ENCODE measurements around the gene FGFR1OP2.

FGFR1OP2 gene

DNA sequence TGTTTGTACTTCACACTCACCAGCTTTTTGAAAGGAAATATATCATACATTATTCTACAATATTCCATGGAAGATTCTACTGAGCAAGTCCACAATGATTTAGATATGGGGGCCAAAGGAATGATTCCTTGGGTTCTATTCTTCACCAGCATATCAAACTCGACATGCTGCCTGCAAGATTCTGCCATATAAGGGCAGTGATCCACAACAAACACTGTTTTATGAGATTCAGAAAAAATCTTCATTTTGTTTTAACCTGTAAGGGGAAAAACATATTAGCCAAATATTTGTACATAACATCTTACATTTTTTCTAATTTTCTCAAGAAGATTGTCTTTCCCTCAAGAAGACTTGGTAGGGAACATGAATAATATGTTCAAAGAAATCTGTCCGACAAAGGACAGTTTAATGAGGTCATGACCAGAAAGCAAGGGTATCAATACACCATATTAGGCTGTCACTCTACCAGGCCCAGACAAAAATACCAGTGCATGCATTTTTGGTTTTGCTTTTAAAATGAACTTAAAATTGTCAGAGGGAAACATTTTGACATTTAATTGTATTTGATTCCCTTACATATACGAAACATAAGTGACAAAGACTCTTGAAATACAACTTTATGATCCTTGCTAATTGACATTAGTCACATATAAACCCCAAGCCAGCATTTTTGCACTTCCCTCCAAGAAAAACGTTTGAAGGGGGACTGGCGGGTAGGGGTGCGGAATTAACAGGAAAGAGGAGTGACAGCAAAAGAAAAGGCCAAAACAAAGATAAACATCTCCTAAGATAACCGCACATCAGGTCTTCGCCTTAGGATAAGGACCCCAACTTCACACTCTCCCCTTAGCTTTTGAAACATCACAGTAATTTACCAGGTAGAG, 1.5 kb upstream of the FGFR1OP2 start:
- TF ChIP-seq, protein P1, sequence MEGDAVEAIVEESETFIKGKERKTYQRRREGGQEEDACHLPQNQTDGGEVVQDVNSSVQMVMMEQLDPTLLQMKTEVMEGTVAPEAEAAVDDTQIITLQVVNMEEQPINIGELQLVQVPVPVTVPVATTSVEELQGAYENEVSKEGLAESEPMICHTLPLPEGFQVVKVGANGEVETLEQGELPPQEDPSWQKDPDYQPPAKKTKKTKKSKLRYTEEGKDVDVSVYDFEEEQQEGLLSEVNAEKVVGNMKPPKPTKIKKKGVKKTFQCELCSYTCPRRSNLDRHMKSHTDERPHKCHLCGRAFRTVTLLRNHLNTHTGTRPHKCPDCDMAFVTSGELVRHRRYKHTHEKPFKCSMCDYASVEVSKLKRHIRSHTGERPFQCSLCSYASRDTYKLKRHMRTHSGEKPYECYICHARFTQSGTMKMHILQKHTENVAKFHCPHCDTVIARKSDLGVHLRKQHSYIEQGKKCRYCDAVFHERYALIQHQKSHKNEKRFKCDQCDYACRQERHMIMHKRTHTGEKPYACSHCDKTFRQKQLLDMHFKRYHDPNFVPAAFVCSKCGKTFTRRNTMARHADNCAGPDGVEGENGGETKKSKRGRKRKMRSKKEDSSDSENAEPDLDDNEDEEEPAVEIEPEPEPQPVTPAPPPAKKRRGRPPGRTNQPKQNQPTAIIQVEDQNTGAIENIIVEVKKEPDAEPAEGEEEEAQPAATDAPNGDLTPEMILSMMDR (IDR thresholded peaks at IDR 0.05; ENCODE audit: extremely low read depth, missing control alignments) = no peak
- DNase-seq (ENCODE audit: low spot score) = peak; percentile 20

DNA sequence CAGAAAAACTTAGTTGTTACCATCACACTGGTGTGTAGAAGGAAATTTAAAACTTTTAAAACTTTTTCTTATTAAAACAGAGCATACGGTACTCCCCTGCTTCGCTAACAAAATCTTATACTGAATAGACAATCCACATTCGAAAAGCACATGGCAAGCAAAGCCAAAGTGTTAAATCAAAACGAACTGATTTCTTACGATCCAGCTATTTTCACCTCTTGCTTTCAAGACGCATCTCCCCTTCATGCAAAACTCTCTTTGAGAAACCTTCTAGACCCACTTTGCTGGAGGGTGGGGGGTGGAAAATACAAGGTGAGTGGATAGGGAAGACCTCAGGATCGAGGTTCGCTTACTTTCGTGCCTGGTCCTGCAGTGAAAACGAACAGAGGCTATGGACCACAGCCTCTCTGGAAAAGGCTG, 817 bp upstream of the FGFR1OP2 start:
- TF ChIP-seq, protein P1 (IDR thresholded peaks at IDR 0.05; ENCODE audit: extremely low read depth, missing control alignments) = no peak

DNA sequence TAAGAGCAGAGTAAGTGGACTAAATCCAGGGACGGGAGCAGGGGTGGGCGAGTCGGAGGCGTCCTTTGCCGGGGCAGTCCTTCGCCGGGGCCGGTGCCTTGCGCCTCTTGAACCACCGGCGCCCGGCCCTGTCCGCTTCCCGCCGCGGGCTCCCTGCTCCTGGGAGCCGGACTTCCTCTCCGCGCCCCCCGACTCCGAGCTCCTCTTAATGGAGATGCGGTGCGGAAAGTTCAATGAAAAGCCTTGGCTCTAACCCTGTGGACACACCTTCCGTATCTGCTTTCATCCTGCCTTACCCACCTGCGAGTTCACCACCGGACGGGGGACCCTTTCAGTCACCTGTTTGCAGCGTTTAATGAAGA, 412 bp downstream of the FGFR1OP2 start:
- DNase-seq (ENCODE audit: low spot score) = peak; percentile 6
- TF ChIP-seq, protein P1 (IDR thresholded peaks at IDR 0.05; ENCODE audit: extremely low read depth, missing control alignments) = no peak

More for the DNA sequence above, 817 bp upstream of the FGFR1OP2 start:
- DNase-seq (ENCODE audit: low spot score) = no peak

DNA sequence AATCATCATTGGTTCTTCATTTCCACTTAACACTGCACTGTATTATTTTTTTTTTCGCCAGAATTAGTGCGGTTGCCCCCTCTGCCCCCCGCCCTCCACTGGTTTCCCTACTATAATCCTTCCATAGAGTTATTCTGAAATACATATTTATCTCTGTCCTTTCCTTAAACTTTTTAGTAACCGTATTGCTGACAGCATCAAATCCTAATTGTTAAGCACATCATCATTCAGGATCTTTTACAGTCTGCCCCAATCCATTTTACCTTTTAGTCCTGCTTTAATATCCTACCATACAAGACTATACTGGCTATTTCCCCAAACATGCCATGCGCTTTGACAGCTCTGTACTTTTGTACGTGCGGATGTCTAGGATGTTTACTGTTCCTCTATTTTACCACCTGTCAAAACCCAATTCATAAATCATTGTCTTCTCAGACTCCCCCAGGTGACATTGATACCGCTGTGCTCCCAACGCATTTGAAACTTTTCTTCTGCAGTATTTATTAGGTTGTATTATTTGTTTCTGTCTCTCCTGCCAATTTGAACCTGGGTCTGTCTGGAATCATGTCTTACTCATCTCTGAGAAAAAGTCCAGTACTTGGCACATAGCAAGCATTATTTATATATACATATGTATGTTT, 1.0 kb downstream of the FGFR1OP2 start:
- peak; percentile 12 for DNase-seq (ENCODE audit: low spot score)
- TF ChIP-seq, protein P1 (IDR thresholded peaks at IDR 0.05; ENCODE audit: extremely low read depth, missing control alignments) = no peak

DNA sequence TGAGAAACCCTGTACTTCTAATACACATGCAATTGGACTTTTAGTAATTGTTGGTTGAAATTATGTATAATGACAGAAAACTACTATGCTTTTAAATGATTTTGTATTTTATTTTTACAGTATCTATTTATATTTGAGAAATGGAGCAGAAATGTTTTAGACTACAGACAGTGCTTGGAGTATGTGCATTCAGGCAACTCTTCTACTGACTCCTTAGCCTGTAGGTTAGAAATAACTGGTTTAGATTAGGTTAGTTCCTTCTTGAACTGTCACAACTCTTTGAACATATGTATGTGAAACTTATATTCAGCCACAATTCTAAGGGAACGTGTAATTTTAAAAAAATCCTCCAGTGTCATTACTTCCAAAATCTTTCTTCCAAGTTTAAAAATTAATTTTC, 1.7 kb downstream of the FGFR1OP2 start:
- no peak for DNase-seq (ENCODE audit: low spot score)
- TF ChIP-seq, protein P1 (IDR thresholded peaks at IDR 0.05; ENCODE audit: extremely low read depth, missing control alignments) = no peak

DNA sequence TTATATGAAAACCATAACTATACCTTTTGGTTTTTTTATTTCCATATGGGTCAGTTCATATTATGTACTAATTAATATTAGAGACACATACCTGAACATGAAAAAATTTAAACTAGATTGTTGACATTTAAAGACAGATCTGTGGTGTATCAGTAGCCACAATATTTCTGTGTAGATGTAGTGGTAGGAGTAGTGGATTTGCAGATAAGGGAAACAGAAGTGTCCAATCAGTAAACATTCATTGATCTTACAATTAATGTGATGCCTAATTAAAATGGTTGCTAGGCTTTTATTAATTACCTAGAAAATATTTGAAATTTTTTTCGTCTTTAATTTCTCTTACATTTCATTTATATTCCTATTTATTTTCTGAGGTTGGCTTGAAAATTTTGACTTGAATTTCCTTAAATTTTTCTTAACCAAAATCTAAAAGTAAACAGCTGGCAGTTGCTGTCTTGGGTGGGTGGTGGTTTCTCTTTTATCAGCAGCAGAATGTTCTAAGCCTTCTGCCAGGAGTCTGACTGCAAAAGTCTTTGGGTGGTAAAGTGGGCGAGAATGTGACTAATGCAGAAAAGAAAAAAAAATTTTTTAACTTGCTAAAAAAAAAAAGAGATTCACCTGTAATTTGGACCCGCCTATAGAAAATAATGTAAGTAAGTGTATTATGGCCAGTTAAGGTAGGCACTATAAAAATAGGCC, 2.4 kb downstream of the FGFR1OP2 start:
- TF ChIP-seq, protein P1 (IDR thresholded peaks at IDR 0.05; ENCODE audit: extremely low read depth, missing control alignments) = no peak
- peak; percentile 15 for DNase-seq (ENCODE audit: low spot score)

DNA sequence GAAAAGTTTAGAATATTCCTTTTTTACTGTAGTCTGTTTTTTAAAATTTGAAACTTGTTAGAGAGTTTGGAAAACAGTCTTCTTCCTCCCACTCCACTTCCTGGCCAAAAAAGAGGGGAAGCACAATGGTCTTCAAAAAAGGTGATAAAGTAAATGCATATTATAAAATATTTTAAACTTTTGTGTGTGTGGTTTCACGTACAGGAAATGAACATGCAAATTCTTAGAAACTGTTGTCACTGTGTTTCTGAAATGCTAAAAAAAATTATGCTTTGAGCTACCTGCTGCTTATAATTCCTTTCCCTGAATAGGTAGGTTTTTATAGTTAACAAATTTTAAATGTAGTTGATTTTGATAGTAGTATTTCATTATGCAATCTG, 2.9 kb downstream of the FGFR1OP2 start:
- no peak for DNase-seq (ENCODE audit: low spot score)

More for the DNA sequence above, 2.9 kb downstream of the FGFR1OP2 start:
- TF ChIP-seq, protein P1 (IDR thresholded peaks at IDR 0.05; ENCODE audit: extremely low read depth, missing control alignments) = no peak
